CD14-positive monocyte (primary cell): Measurements from ENCODE around the gene SLC43A3. TPM values are rescaled to one million over a fixed set of nuclear protein-coding genes. Genes with fewer than 3 reads are reported as not detected.

Experiments used
- DNase-seq, 3 donors: peaks; one replicate each; pipeline ENCODE4 v3.0.0-alpha.2; 2011 to 2022
- H2AFZ ChIP-seq: 2 replicates; pipeline ENCODE4 v1.6.0; 2012; ENCODE audit warnings: mild to moderate bottlenecking, low read depth, low read length, inconsistent platforms; ENCODE audit not compliant: insufficient read depth, poor library complexity, severe bottlenecking
- H3K27ac ChIP-seq, 2 donors: 1 replicate in 1 of 2; 2 replicates in 1 of 2; pipeline ENCODE4 v1.5.1; 2012 to 2013; ENCODE audit warnings: low read length in 2 of 2, control low read depth in 1 of 2, inconsistent platforms in 1 of 2, low read depth in 1 of 2, mild to moderate bottlenecking in 1 of 2
- H3K27me3 ChIP-seq, 2 donors: one replicate each; pipeline versions ENCODE4 v1.6.0 to v1.6.1; 2011 to 2013; ENCODE audit warnings: low read length in 2 of 2; ENCODE audit not compliant: control insufficient read depth in 2 of 2, insufficient read depth in 2 of 2
- H3K36me3 ChIP-seq, 2 donors: replicated peaks in 1 of 2; 1 replicate in 1 of 2; 2 replicates in 1 of 2; pipeline versions ENCODE4 v1.5.1 to v1.6.1; 2012 to 2013; ENCODE audit warnings: low read length in 2 of 2, control low read depth in 1 of 2, inconsistent platforms in 1 of 2, mild to moderate bottlenecking in 1 of 2; ENCODE audit not compliant: insufficient read depth in 2 of 2, control insufficient read depth in 1 of 2
- H3K4me1 ChIP-seq, 2 donors: 1 replicate in 1 of 2; 2 replicates in 1 of 2; pipeline versions ENCODE4 v1.5.1 to v1.6.1; 2012 to 2013; ENCODE audit warnings: low read length in 2 of 2, control low read depth in 1 of 2, inconsistent platforms in 1 of 2, mild to moderate bottlenecking in 1 of 2, moderate library complexity in 1 of 2; ENCODE audit not compliant: insufficient read depth in 2 of 2, control insufficient read depth in 1 of 2
- H3K4me2 ChIP-seq: replicated peaks from 2 replicates; pipeline ENCODE3; 2012; ENCODE audit warnings: low read length, moderate library complexity, mild to moderate bottlenecking; ENCODE audit not compliant: poor library complexity, severe bottlenecking; ENCODE audit errors: extremely low read depth
- H3K4me3 ChIP-seq, 3 experiments: fragments of 200-600 bp in 1 of 3; sonication (generic) in 1 of 3; replicated peaks in 1 of 3; 1 replicate in 2 of 3; 2 replicates in 1 of 3; pipeline ENCODE4 v1.5.1; 2011 to 2013; ENCODE audit warnings: low read length in 3 of 3, mild to moderate bottlenecking in 3 of 3, control low read depth in 2 of 3, low read depth in 2 of 3, inconsistent platforms in 1 of 3, moderate library complexity in 1 of 3
- H3K79me2 ChIP-seq: 2 replicates; pipeline ENCODE4 v1.6.0; 2012; ENCODE audit warnings: mild to moderate bottlenecking, control low read depth, inconsistent platforms, low read length, moderate library complexity; ENCODE audit not compliant: insufficient read depth
- H3K9ac ChIP-seq: 2 replicates; pipeline ENCODE4 v1.6.0; 2017; ENCODE audit warnings: low read length, mild to moderate bottlenecking; ENCODE audit not compliant: insufficient read depth, poor library complexity, severe bottlenecking
- H3K9me3 ChIP-seq, 2 donors: replicated peaks in 1 of 2; 1 replicate in 1 of 2; 2 replicates in 1 of 2; pipeline versions ENCODE4 v1.5.1 to v1.6.1; 2012 to 2013; ENCODE audit warnings: low read length in 2 of 2, control low read depth in 1 of 2; ENCODE audit not compliant: control insufficient read depth in 1 of 2, insufficient read depth in 1 of 2
- H4K20me1 ChIP-seq: 2 replicates; pipeline ENCODE4 v1.6.0; 2012; ENCODE audit warnings: mild to moderate bottlenecking, low read length, control low read depth, moderate library complexity; ENCODE audit not compliant: insufficient read depth
- H3K27ac Mint-ChIP-seq, 7 donors: one replicate each; pipeline ENCODE4 v1.8.0; 2020; ENCODE audit warnings: mild to moderate bottlenecking in 7 of 7, mixed read lengths in 7 of 7, moderate library complexity in 6 of 7, inconsistent platforms in 2 of 7
- H3K27me3 Mint-ChIP-seq, 3 donors: one replicate each; pipeline ENCODE4 v1.8.0; 2021 to 2022; ENCODE audit warnings: low read depth in 3 of 3, mild to moderate bottlenecking in 3 of 3, mixed read lengths in 3 of 3, moderate library complexity in 3 of 3, inconsistent platforms in 1 of 3
- H3K36me3 Mint-ChIP-seq, 2 donors: one replicate each; pipeline ENCODE4 v1.8.0; 2020; ENCODE audit warnings: mixed read lengths in 2 of 2, inconsistent platforms in 1 of 2, mild to moderate bottlenecking in 1 of 2
- H3K4me1 Mint-ChIP-seq: one replicate; pipeline ENCODE4 v1.8.0; 2020; ENCODE audit warnings: mild to moderate bottlenecking, mixed read lengths
- H3K4me3 Mint-ChIP-seq, 2 donors: one replicate each; pipeline ENCODE4 v1.8.0; 2020; ENCODE audit warnings: mild to moderate bottlenecking in 2 of 2, mixed read lengths in 2 of 2, moderate library complexity in 1 of 2
- H3K9me3 Mint-ChIP-seq, 7 donors: one replicate each; pipeline ENCODE4 v1.8.0; 2020 to 2022; ENCODE audit warnings: mixed read lengths in 7 of 7, mild to moderate bottlenecking in 6 of 7, moderate library complexity in 6 of 7, inconsistent platforms in 2 of 7
- CTCF ChIP-seq: fragments of 200-600 bp; IDR thresholded peaks from one replicate; pipeline ENCODE4 v1.8.0; 2022; ENCODE audit warnings: antibody characterized with exemption, mild to moderate bottlenecking
- WGBS: methylation state at CpG from one replicate; pipeline ENCODE4 v1.1.5; 2013; ENCODE audit warnings: missing lambda C conversion rate; ENCODE audit not compliant: insufficient coverage; 5-methylcytosine and 5-hydroxymethylcytosine counted together
- intact Hi-C, 2 donors: fragments of 100-400 bp; cut with micrococcal nuclease; formaldehyde crosslinking; loops; one replicate each; pipeline versions ENCODE4 v1.15.0 to v1.15.1; 2023
- polyA plus RNA-seq, 3 donors: library from polyadenylated mRNA; depleted of rRNA in 1 of 3; unstranded in 2 of 3; stranded (reverse) in 1 of 3; fragments of 300-500 nt in 2 of 3; fragments of >200 nt in 1 of 3; fragmentation: Illumina TruSeq in 2 of 3; gene quantifications; 1 replicate in 2 of 3; 2 replicates in 1 of 3; pipeline ENCODE4 v1.2.3, GENCODE V29; 2012 to 2021

SLC43A3 gene
- polyA plus RNA-seq, 3 donors, result 82.4 to 116 (median 109) TPM

- no peaks in the 10 kb centered on the region for H3K4me1 Mint-ChIP-seq
- peaks cover 0 to 2% of the 10 kb centered on the region in 2 donors for H3K27me3 ChIP-seq
- intact Hi-C loops, result no loop called here
Measured at GRCh38 chr11:57374966-57375365, 52.0 kb downstream of the SLC43A3 start.

GRCh38 chr11:57373146-57373545 lies 53.8 kb downstream of the SLC43A3 start:
- no peaks in the 10 kb centered on the region for H3K36me3 ChIP-seq
- H3K27ac ChIP-seq, result no peak overlapping the region
- no peaks in the 10 kb centered on the region for H4K20me1 ChIP-seq
- no peaks in the 10 kb centered on the region for H3K9me3 ChIP-seq
- no peak overlapping the region for H3K4me3 ChIP-seq
- H3K9me3 Mint-ChIP-seq, result no peaks in the 10 kb centered on the region
- H3K27me3 ChIP-seq, result no peaks in the 10 kb centered on the region
- H3K27ac Mint-ChIP-seq, result no peak overlapping the region
- H3K4me2 ChIP-seq, result no peak overlapping the region
- peaks cover 4 to 5% of the 10 kb centered on the region in 2 donors for H3K4me1 ChIP-seq
- H3K27me3 Mint-ChIP-seq, result peaks cover 5 to 7% (median 6%) of the 10 kb centered on the region in 3 donors
- no peaks in the 10 kb centered on the region for H3K36me3 Mint-ChIP-seq
- no peak for DNase-seq
- WGBS, result no CpG with 5 or more reads among the region's 3 CpGs
- H3K4me1 Mint-ChIP-seq, result peaks cover 7% of the 10 kb centered on the region
- no peak for TF ChIP-seq CTCF
- H3K79me2 ChIP-seq, result no peaks in the 10 kb centered on the region
- no peak overlapping the region for H3K4me3 Mint-ChIP-seq
- intact Hi-C loops, result no loop called here
- no peak overlapping the region for H2AFZ ChIP-seq
- H3K9ac ChIP-seq, result no peak overlapping the region

More at GRCh38 chr11:57374966-57375365, 52.0 kb downstream of the SLC43A3 start:
- no peak overlapping the region for H3K4me2 ChIP-seq
- no peak for TF ChIP-seq CTCF
- H3K4me3 Mint-ChIP-seq, result no peak overlapping the region
- H3K36me3 Mint-ChIP-seq, result no peaks in the 10 kb centered on the region
- DNase-seq, result no peak
- no peaks in the 10 kb centered on the region for H3K79me2 ChIP-seq
- H3K9me3 Mint-ChIP-seq, result no peaks in the 10 kb centered on the region
- H3K36me3 ChIP-seq, result no peaks in the 10 kb centered on the region
- WGBS, result 100% methylated on average over 3 of the region's 3 CpGs
- no peak overlapping the region for H3K9ac ChIP-seq
- H3K9me3 ChIP-seq, result no peaks in the 10 kb centered on the region
- no peak overlapping the region for H3K27ac ChIP-seq
- no peaks in the 10 kb centered on the region for H4K20me1 ChIP-seq
- no peak overlapping the region for H3K27ac Mint-ChIP-seq
- H2AFZ ChIP-seq, result no peak overlapping the region
- H3K27me3 Mint-ChIP-seq, result peaks cover 2 to 7% (median 4%) of the 10 kb centered on the region in 3 donors
- H3K4me3 ChIP-seq, result no peak overlapping the region
- H3K4me1 ChIP-seq, result no peaks in the 10 kb centered on the region
